Heart left ventricle (tissue), 13 donors: ENCODE results near the gene FANCD2OS.
"Not testable (repeated sequence)": the region's sequence is repeated elsewhere in the genome, so short reads cannot be mapped to it uniquely, and the experiment has no call there.

Experiments used
- CTCF ChIP-seq, 12 donors: fragments of 200-600 bp; sonication (generic) in 4 of 12; IDR thresholded peaks; one replicate each; pipeline versions ENCODE4 v1.5.0 to v1.8.0; 2018 to 2022; ENCODE audit warnings: antibody characterized with exemption in 12 of 12, mild to moderate bottlenecking in 5 of 12
- POLR2A ChIP-seq, 2 donors: fragments of 450-650 bp; IDR thresholded peaks; one replicate each; pipeline ENCODE4 v1.6.1; 2017; ENCODE audit warnings: antibody characterized with exemption in 2 of 2, mild to moderate bottlenecking in 2 of 2, moderate library complexity in 2 of 2
- donor health status: ischemic (EF 13 %, LVEDD 7.1; RV severe dilation, severe dysfunction).
- donor health status: DM: no; HTN: yes; CAD: no.
- donor health status: DM: no; HTN: no; CAD: no.
- donor health status: ischemic (EF 25% LVEDD 6.9; RV normal size, moderate dysfunction).
- donor health status: ischemic (EF 25% LVEDD 5.7; RV mildly dilated, moderate dysfunction).
- donor health status: ischemic (EF 35%, LVEDD 5.7; RV mildly dilated, moderate dysfunction).
- donor health status: nonischemic (EF 11% LVEDD 7.7; RV severe dilation, severe dysfunction).
- donor health status: DM: yes; HTN: yes; CAD: no.
- donor health status: PGD.
- donor health status: ischemic (EF 29% LVEDD 5.4; RV normal size, mild dysfunction).
- donor health status: nonischemic (EF 23%, LVEDD 6.1; RV moderate dilation, normal function).

GRCh38 chr3:10090774-10091173, 17.3 kb downstream of the FANCD2OS start:
- not testable (repeated sequence) for TF ChIP-seq CTCF, POLR2A (IDR thresholded peaks at IDR 0.05)
